K562 (cell line): ENCODE data around the gene FDX2. TPM values are rescaled to one million over a fixed set of nuclear protein-coding genes. Genes with fewer than 3 reads are reported as not detected.
A peak's percentile ranks its signal among the peaks of the same experiment; 100 is the strongest.

ENCODE experiments used
- BACH1 ChIP-seq: fragments of 200-800 bp; sonication (Bioruptor generic); IDR thresholded peaks from 2 replicates; pipeline ENCODE4 v1.6.1; 2016; ENCODE audit warnings: missing genetic modification characterization, missing compliant biosample characterization
- BRD9 ChIP-seq: fragments of 450-650 bp; IDR thresholded peaks from 2 replicates; pipeline ENCODE4 v1.6.1; 2018; ENCODE audit warnings: low read depth; ENCODE audit not compliant: partially characterized antibody
- CREB3L1 ChIP-seq: fragments of 450-650 bp; IDR thresholded peaks from 2 replicates; pipeline ENCODE4 v1.6.1; 2014; ENCODE audit warnings: low read depth, mild to moderate bottlenecking, moderate library complexity, borderline replicate concordance
- E2F5 ChIP-seq: sonication (generic); formaldehyde crosslinking; IDR thresholded peaks from 2 replicates; pipeline ENCODE4 v1.8.0; 2022; ENCODE audit warnings: mild to moderate bottlenecking, missing genetic modification reagents
- ETV6 ChIP-seq, 3 experiments: fragments of 150-350 bp in 1 of 3; sonication (generic) in 1 of 3; formaldehyde crosslinking in 1 of 3; IDR thresholded peaks; 2 replicates each; pipeline versions ENCODE4 v1.6.1 to v1.8.0; 2014 to 2022; ENCODE audit warnings: borderline replicate concordance in 2 of 3, low read depth in 2 of 3, antibody characterized with exemption in 1 of 3, low read length in 1 of 3, mild to moderate bottlenecking in 1 of 3, missing genetic modification reagents in 1 of 3
- HDAC3 ChIP-seq: fragments of 450-650 bp; IDR thresholded peaks from 2 replicates; pipeline ENCODE4 v1.6.1; 2018; ENCODE audit warnings: borderline replicate concordance, mild to moderate bottlenecking, moderate library complexity; ENCODE audit not compliant: partially characterized antibody
- HIVEP1 ChIP-seq: fragments of 250-450 bp; sonication (Bioruptor Pico); IDR thresholded peaks from 2 replicates; pipeline ENCODE4 v1.4.0; 2020; ENCODE audit warnings: mild to moderate bottlenecking
- HOMEZ ChIP-seq: fragments of 250-450 bp; sonication (Bioruptor Pico); IDR thresholded peaks from 2 replicates; pipeline ENCODE4 v1.4.0; 2020; ENCODE audit warnings: mild to moderate bottlenecking, moderate library complexity
- KDM5B ChIP-seq: fragments of 200-600 bp; sonication (generic); IDR thresholded peaks from 2 replicates; pipeline ENCODE4 v1.6.1; 2012; ENCODE audit warnings: low read depth, mild to moderate bottlenecking, moderate library complexity, low read length, control low read depth, inconsistent platforms; ENCODE audit not compliant: insufficient replicate concordance
- KLF13 ChIP-seq: fragments of 450-650 bp; IDR thresholded peaks from 2 replicates; pipeline ENCODE4 v1.6.1; 2016; ENCODE audit warnings: missing genetic modification characterization, low read depth, mild to moderate bottlenecking, missing compliant biosample characterization, moderate library complexity, borderline replicate concordance
- MAFG ChIP-seq: fragments of 450-650 bp; conservative IDR thresholded peaks from 2 replicates; pipeline ENCODE4 v1.6.1; 2016; ENCODE audit warnings: missing genetic modification characterization, missing compliant biosample characterization
- MYNN ChIP-seq, 2 experiments: sonication (generic); formaldehyde crosslinking in 1 of 2; IDR thresholded peaks; 2 replicates each; pipeline versions ENCODE4 v1.5.0 to v1.6.1; 2016 to 2020; ENCODE audit warnings: antibody characterized with exemption in 1 of 2, missing genetic modification reagents in 1 of 2
- OTX1 ChIP-seq: fragments of 450-650 bp; formaldehyde crosslinking; IDR thresholded peaks from 2 replicates; pipeline ENCODE4 v1.4.0; 2022; ENCODE audit warnings: mild to moderate bottlenecking
- POLR2AphosphoS2 ChIP-seq: IDR thresholded peaks from 2 replicates; pipeline ENCODE4 v1.6.1; 2012; ENCODE audit warnings: low read length, improper control_type of control experiment
- POLR2G ChIP-seq: fragments of 200-400 bp; formaldehyde crosslinking; IDR thresholded peaks from 2 replicates; pipeline ENCODE4 v1.6.1; 2017; ENCODE audit warnings: low read depth, mild to moderate bottlenecking, antibody characterized with exemption, low read length, moderate library complexity
- RAD21 ChIP-seq, 2 experiments: fragments of 250-450 bp in 1 of 2; fragments of 450-650 bp in 1 of 2; sonication (Bioruptor Pico) in 1 of 2; formaldehyde crosslinking in 1 of 2; IDR thresholded peaks in 1 of 2; conservative IDR thresholded peaks in 1 of 2; 2 replicates each; pipeline versions ENCODE4 v1.4.0 to v1.8.0; 2020 to 2022; ENCODE audit warnings: mild to moderate bottlenecking in 2 of 2, moderate library complexity in 1 of 2
- SIN3A ChIP-seq, 2 experiments: fragments of 150-350 bp in 1 of 2; IDR thresholded peaks; 2 replicates each; pipeline ENCODE4 v1.6.1; 2011 to 2016; ENCODE audit warnings: borderline replicate concordance in 2 of 2, low read depth in 2 of 2, low read length in 2 of 2, mild to moderate bottlenecking in 2 of 2, moderate library complexity in 2 of 2; ENCODE audit not compliant: control insufficient read depth in 1 of 2
- SMAD1 ChIP-seq: fragments of 150-350 bp; IDR thresholded peaks from 2 replicates; pipeline ENCODE4 v1.6.1; 2014; ENCODE audit warnings: low read length, low read depth; ENCODE audit not compliant: partially characterized antibody
- ZFP91 ChIP-seq: sonication (generic); formaldehyde crosslinking; IDR thresholded peaks from 2 replicates; pipeline ENCODE4 v1.8.0; 2022; ENCODE audit warnings: mild to moderate bottlenecking, missing genetic modification reagents
- polyA plus RNA-seq, 8 experiments: library from polyadenylated mRNA; depleted of rRNA in 4 of 8; stranded (reverse) in 5 of 8; unstranded in 3 of 8; fragments of >200 nt; fragmentation: Nextera tagmentation in 2 of 8; fragmentation: Illumina TruSeq in 1 of 8; extraction: Ambion mirVana in 2 of 8; extraction: Trizol in 1 of 8; gene quantifications; 2 replicates each; pipeline versions ENCODE4 v1.2.1 to v1.2.3, GENCODE V29; 2011 to 2014; ENCODE audit warnings: inconsistent platforms in 1 of 8, missing spikeins in 1 of 8
- total RNA-seq, 7 experiments: library from RNA; depleted of rRNA in 6 of 7; stranded (reverse); fragments of >200 nt in 6 of 7; fragmentation: Illumina TruSeq in 2 of 7; extraction: Trizol in 2 of 7; gene quantifications; 2 replicates each; pipeline versions ENCODE4 v1.2.1 to v1.2.3, GENCODE V29; 2011 to 2021; ENCODE audit warnings: low replicate concordance in 1 of 7

The FDX2 gene
- total and polyA plus RNA-seq, 9 of the 15 experiments (the other 6 are each of a cell fraction or from before 2014, with no cell fraction given): 2.5 to 49.8 (median 29.7) TPM

- TF ChIP-seq CREB3L1 (peak; percentile 38; the same call in 1 of the 2 replicates), POLR2G (peak; percentile 96), BRD9 (peak; percentile 43), KLF13 (peak; percentile 37; the same call in 1 of the 2 replicates), SIN3A (IDR thresholded peaks at IDR 0.05; ENCODE audit: borderline replicate concordance in 2 of 2, control insufficient read depth in 1 of 2, low read depth in 2 of 2, low read length in 2 of 2) (no peak; a peak in 2 of 4 replicates), ETV6 (IDR thresholded peaks at IDR 0.05; ENCODE audit: borderline replicate concordance in 1 of 2, low read depth in 2 of 2, low read length in 1 of 2) (peak in 1 of 2 experiments; percentile 77; a peak in 1 of 4 replicates), ETV6 (CRISPR knock-in tag; IDR thresholded peaks at IDR 0.05; ENCODE audit: borderline replicate concordance) (no peak), HOMEZ (CRISPR knock-in tag) (no peak), HIVEP1 (CRISPR knock-in tag) (no peak), E2F5 (CRISPR knock-in tag) (no peak), KDM5B (peak; percentile 88), BACH1 (tag) (no peak), SMAD1 (peak; percentile 40), MAFG (tag) (no peak), MYNN (IDR thresholded peaks at IDR 0.05) (0 out of 2 replicates have a peak, but pooled peaks have one; percentile 27), MYNN (CRISPR knock-in tag; IDR thresholded peaks at IDR 0.05) (no peak), POLR2AphosphoS2 (no peak), RAD21 (CRISPR knock-in tag; conservative IDR thresholded peaks at IDR 0.05 in 1 of 2, IDR thresholded peaks at IDR 0.05 in 1 of 2) (peak in 1 of 2 experiments; percentile 23; a peak in 2 of 4 replicates), ZFP91 (no peak), HDAC3 (no peak), OTX1 (CRISPR knock-in tag) (no peak)
Measured at GRCh38 chr19:10270616-10271394, 45.0 kb downstream of the FDX2 start, which contains the start of gene ICAM1 (continued).
